Islet precursor cell (in vitro differentiated cells): Measurements from ENCODE around the gene TOM1.
A peak's percentile ranks its signal among the peaks of the same experiment; 100 is the strongest.
"Not testable (repeated sequence)": the region's sequence is repeated elsewhere in the genome, so short reads cannot be mapped to it uniquely, and the experiment has no call there.

Experiments
- DNase-seq: peaks from one replicate; pipeline ENCODE4 v3.0.0-alpha.2; 2018

Gene TOM1

GRCh38 chr22:35348026-35348590 lies 48.4 kb downstream of the TOM1 start:
- no peak for DNase-seq

DNA sequence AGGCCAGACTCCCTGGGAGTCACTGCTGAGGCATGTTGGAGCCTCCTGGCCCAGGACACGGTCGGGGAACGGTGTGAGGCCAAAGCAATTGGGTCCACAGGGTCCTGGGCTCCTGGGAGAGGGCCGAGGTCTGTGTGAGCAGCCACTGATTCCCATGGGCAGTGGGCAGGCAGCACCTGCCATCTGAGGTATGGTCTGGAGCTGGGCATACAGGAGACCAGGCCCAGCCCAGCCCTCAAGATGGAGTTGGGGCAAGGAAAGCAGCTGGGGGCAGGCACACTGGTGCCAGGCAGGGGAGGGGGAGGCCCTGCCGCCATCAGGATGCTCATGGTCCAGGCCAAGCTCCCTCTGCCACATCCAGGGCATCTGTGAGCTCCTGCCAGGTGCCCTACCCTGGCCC lies 49.0 kb downstream of the TOM1 start:
- no peak for DNase-seq

DNA sequence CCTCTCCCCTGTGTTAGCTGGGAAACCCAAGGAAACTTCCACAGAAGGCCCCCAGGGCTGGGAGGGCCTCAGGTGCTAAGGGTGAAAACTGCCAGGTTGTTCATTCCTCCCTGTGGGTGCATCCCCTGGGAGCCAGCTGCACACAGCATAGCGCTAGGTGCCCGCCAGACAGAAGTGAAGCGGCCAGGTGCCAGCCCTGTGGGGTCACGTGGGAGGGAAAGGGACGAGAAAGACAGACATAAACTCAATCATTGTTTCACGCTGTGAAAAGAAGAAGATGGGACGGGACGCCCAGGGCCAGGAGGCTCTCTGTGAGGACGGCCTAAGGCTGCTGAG lies 49.6 kb downstream of the TOM1 start:
- no peak for DNase-seq

DNA sequence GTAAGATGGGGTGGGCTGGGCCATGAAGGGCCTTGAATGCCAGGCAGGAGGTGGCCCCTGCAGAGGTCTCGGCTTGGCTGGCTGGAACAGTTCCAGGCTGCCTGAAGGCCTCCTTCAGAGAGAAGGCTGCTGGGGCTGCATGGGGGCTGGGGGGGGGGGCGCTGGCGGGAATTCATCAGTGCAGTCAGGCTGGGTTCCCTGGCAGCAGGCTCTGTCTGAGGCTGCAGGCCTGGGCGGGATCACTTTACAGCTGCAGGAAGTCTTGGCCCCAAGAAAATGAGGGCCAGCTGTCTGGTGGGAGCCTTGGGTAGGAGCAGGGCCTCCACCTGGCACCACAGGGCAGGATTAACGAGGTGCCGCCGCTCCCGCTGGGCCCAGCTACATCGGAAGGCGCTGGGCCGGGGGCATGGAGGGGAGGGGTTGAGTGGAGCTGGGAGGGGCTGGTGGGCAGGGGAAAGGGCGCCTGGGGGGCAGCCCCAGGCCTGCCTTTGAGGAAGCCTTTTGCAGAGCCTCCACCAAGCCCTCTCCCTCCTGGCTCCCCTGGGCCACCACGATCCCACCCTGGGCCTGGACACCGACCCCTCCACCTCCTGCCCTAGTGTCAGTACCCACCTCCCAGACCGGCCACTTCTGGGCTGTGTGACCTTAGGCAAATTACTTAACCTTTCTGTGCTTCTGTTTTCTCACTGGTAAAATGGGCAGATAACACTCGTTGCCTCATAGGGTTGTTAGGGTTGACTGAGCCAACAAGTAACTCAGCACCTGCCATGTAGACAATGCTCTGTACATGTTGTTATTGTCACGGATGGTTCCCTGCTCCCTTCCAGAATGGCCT lies 50.2 kb downstream of the TOM1 start:
- DNase-seq, result no peak

DNA sequence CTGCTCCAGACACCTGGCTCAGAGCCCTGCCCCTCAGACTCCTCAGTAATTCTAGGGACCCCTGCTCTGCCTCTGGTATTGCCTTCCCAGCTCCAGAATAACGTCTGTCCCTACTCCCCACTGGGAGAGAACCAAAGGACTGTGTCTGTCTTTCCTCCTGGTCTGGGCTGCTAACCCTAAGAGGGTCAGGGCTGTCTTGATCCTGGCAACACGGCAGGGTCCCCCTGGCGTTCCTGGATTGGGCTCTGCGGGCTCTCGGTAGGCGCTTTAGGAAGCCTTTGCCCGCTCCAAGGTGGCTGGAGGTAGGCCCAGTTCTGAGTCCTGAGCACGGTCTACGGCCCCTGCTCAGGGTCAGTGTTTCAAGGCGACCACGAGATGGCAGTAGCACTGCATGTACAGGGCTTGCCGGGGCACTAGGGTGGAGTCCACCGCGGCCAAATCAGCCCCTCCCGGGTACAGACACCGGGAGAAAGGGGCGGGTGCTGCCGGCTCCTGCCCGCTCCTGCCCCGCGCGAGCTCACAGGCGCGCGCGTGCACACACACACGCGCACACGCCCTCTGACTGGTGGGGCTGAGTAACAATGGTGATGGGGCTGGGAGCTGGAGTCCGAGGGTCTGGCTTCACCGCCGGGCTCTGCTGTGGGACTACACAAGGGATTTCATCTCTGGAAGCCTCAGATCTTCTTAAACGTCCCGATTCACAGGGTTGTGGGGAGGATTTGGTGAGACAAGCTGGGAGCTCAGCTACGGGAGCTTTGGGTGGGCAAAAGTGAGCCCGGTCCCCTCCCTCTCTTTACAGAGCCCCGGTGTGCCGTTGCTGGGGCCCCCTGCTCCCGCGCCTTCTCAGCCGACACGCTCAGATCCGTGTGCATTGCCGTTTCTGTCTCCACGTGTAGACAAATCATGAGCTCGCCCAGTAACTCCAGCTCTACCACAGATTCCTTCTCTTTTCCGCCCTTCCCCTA lies 51.1 kb downstream of the TOM1 start:
- peak; percentile 97 for DNase-seq

DNA sequence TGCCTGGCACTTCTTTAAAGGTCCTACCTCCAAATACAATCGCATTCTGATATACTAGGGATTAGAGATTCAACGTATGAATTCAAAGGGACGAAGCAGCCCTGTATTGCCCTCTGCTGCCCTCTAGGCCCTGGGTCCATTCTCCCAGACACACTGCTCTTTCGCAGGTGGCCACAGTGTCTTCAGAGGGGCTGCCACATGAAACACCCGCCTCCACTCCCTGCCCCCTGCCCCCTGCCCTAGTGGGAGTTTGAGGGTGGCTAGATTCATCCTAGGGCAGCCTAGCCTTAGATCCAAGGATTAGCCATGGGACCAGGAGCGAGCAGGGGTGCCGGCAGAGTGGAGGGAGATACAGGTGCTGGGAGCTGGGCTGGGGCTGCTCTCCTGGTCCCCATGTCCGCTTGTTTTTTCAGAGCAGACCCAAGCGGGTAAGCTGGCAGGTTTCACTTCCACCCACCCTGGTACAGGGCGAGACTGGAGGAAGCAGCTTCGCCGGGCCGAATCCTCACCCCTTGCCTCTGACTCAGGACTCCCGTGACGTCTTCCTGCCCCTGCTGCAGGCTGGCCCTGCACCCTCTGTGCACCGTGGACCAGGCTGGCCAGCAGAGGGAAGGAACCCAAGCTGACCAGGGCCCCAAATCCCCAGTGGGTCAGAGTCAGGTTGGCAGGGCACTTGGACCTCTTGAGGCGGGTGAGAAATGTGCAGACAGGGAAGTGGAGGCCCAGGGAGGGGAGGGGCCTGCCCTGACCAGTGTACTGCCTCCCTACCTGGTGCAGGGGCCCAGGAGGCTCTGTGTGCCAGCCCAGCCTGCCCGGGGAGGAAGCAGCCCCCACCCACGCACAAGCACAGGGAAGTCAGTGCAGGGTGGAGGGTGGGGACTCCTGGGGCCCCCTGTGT lies 52.8 kb downstream of the TOM1 start:
- DNase-seq, result peak; percentile 73

GRCh38 chr22:35353318-35353717 lies 53.6 kb downstream of the TOM1 start:
- no peak for DNase-seq

- DNase-seq, result no peak
These were observed 54.4 kb downstream of the TOM1 start for GRCh38 chr22:35354068-35354467.

DNA sequence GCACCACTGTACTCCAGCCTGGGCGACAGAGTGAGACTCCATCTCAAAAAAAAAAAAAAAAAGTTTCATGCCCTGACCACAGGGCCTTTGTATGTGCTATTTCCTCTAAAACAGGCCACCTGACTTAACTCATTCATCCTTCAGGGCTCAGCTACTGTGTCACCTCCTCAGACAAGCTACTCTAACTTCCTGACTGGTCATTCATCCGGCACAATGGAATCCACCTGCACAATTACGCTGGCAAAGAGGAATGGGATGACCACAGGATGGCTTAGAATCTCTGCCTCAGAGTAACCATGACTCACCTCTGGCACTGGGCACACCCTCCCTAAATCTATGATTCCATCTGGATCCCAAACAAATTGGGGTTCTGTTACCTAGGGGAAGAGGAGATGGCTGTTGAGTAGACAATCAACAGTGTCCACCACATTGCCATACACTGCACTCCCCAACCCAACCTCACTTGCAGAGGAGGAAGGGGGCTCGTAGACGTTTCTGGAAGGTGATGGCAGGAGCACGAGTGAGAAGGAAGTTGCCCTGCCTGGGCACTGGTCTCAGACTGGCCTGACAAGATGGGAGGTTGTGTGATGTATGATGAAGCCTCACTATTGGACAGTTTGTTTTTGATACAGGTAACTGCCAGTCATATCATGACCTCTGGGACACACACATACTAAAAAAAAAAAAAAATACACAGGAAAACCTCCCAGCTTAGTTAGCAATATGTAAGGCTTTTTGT lies 58.4 kb downstream of the TOM1 start:
- peak; percentile 43 for DNase-seq

DNA sequence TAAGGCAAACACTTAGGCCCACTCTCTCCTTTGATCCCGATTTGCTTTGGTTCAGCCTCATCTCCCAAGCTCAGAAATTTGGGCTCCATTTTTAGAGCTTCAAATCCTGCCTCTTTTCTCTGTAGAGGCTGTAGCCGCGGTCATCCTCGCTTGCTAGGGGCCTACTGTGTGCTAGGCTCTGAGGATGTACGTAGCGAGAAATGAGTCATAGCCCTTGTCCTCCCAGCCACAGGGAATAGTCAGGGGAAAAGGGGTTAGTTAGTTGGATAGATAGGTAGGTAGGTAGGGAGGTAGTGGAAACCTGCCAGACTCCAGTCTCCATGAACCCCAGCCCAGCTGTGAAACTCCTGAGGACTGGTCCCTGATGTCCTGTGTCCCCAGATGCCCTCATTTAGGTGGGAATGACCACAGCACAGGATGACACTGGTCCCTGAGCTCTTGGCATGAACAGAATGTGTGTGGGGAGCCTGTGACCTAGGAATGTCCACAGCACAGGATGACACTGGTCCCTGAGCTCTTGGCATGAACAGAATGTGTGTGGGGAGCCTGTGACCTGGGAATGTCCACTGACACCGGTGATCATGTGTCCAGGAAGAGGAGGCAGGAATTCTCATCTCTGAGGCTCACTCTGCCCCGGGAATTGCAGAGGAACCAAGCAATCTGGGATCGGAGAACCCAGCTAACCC lies 59.8 kb downstream of the TOM1 start:
- no peak for DNase-seq

GRCh38 chr22:35361001-35361558 lies 61.4 kb downstream of the TOM1 start:
- DNase-seq, result no peak

DNA sequence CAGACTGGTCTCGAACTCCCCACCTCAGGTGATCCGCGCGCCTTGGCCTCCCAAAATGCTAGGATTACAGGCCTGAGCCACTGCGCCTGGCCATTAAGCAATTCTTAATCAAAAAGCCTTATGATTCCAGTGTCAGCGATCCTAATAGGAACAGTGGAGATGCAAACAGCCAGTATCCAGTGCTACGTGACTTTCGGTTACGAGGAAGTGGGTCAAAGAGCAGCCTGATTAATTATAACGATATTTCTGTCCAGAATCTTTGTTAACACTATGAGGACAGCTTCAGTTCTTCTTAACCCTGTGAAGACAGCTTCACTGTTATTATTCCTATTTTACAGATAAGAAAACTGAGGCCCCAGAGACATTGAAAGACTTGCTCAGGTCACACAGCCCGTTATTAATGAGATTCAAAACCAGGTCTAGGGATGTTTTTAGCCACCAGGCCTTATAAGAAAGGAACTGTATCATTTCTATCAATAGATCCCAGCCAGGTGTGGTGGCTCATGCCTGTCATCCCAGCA lies 63.9 kb downstream of the TOM1 start:
- no peak for DNase-seq

DNA sequence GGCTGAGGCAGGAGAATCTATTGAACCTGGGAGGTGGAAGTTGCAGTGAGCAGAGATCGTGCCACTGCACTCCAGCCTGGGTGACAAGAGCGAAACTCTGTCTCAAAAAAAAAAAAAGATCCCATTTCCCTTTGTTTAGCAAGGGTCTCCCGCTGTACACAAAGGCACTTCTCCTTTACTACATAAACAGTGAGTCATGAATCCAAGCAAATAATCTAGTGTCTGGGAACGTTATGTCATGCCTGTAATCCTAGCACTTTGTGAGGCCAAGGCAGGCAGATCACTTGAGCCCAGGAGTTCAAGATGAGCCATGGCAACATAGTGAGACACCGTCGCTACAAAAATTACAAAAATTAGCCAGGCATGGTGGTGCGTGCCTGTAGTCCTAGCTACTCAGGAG lies 64.5 kb downstream of the TOM1 start:
- DNase-seq, result not testable (repeated sequence)

DNA sequence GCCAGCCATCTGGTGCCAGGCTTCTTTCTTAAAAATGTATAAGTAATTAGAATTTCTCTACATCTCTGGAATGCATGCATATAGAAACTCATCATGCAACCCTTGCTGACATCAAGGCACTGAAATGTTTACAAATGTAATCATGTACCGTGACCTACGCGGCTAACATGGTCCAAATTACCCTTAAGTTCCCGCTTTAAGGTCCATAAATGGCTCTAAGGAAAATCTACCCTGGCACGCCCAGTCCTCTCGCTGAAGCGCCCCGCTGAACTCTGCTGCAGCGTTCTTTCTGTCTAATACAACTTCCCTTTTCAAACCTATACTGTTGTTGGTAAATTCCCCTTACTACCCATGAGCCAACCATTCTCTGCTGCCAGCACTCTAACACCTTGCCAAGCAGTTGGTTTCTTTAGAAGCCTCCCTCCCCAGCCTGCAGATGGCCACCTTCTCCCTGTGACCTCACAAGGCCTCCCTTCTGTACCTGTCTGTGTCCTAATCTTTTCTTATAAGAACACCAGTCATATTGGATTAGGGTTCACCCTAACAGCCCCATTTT lies 67.7 kb downstream of the TOM1 start:
- DNase-seq, result no peak

GRCh38 chr22:35368386-35368785 lies 68.7 kb downstream of the TOM1 start:
- DNase-seq, result no peak

DNA sequence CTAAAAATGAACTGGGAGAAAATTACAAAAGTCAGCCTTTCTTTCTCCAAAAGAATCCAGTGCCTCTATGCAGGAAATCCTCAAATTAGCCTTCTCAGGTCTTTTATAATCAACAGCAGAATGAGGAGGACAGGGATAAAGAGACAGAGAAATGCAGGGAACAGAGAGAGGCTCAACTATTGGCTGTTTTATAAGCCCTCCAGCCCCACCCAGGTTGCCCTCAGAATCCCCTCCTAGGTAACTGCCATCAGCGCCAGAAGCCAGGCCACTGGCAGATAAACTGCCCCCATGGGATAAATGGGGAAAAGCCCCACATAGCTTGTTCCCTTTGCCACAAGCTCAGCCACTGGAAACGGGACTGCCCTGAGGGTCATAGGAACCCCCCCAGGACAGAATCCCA lies 70.3 kb downstream of the TOM1 start:
- DNase-seq, result no peak

- no peak for DNase-seq
These were observed 74.1 kb downstream of the TOM1 start for GRCh38 chr22:35373781-35374180.

DNA sequence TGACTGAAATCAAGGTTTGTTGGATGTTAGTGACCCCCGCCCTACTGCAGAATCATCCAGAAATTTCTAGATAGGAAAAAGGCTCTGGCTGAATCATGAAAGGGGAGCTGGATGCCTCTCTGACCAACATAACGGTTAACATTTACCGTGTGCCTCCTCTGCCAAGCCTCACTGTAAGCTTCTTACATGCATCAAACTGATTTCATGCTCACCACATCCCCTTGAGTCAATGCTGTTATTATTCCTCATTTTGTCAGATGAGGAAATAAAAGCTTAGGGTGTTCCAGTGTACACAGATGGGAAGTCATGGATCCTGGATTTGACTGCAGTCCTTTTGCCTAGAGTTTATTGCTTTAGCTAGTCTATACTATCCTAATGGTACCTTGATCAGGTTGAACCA lies 75.3 kb downstream of the TOM1 start:
- no peak for DNase-seq

GRCh38 chr22:35375526-35375925 lies 75.8 kb downstream of the TOM1 start:
- no peak for DNase-seq

DNA sequence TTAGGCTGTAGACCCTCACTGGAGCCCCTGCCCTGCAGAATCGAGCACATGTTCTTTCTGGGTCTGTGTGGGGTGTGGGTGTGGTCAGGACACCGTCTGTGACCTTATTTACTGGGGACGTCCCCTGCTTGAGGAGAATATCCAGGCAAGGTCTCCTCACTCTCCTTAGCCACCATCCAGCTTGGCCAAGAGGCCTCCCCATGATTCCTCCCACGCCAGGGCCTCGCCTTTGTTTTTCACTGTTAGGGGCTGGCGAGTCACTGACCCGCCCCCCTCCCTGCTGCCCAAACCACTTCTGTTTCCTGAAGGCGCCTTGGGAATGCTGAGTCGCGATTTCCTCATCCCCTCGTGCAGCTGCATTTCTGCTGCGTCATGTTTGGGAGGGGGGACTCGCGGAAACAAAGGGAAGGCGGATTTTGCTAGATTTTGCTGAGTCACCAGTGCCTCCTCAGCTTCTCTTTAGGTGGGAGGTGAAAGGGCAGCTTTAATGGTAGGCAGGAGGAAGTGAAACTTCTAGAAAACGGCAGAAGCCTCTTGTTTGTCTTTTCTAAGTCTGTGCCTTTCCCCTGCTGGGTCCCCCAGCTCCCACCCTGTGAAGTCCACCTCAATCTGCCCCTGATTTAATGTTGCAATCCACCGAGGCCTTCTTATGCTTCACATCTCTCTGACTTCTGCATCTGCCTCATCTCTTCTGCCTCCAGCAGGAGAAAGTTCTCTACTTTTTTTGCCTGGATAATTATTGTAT lies 77.2 kb downstream of the TOM1 start:
- DNase-seq, result peak; percentile 98
